AG04450 (cell line): Measurements from ENCODE around the gene BCKDHA. TPM values are rescaled to one million over a fixed set of nuclear protein-coding genes. Genes with fewer than 3 reads are reported as not detected.

ENCODE experiments used
- CTCF ChIA-PET: fragments of 300-600, 350-600 bp; formaldehyde crosslinking; extraction: SDS; loops from one replicate; lab custom pipeline; 2022; ENCODE audit warnings: antibody characterized with exemption, inconsistent platforms; lab: Charles Lee
- POLR2A ChIA-PET: fragments of 350-600 bp; formaldehyde crosslinking; extraction: SDS; loops from one replicate; lab custom pipeline; 2021; ENCODE audit warnings: antibody characterized with exemption, inconsistent platforms; lab: Yijun Ruan, JAX
- DNase-seq: peaks from one replicate; pipeline ENCODE4 v3.0.0-alpha.2; 2011; ENCODE audit warnings: low read depth, low spot score
- H3K27ac ChIP-seq: one replicate; pipeline ENCODE4 v1.5.1; 2012; ENCODE audit warnings: low read depth, low read length, control low read depth
- H3K27me3 ChIP-seq: one replicate; pipeline ENCODE4 v1.6.0; 2012; ENCODE audit warnings: low read length; ENCODE audit not compliant: control insufficient read depth, insufficient read depth
- H3K4me3 ChIP-seq: 2 replicates; pipeline ENCODE4 v1.5.1; 2011; ENCODE audit warnings: mild to moderate bottlenecking, low read depth, low read length, control low read depth
- H3K9me3 ChIP-seq: 2 replicates; pipeline ENCODE4 v1.5.1; 2012; ENCODE audit warnings: low read length; ENCODE audit not compliant: control insufficient read depth, insufficient read depth
- CTCF ChIP-seq: IDR thresholded peaks from 2 replicates; pipeline ENCODE4 v1.5.1; 2011; ENCODE audit warnings: low read depth, low read length, control low read depth, inconsistent platforms
- polyA plus RNA-seq: library from polyadenylated mRNA; depleted of rRNA; stranded (reverse); fragments of >200 nt; gene quantifications from 2 replicates; pipeline ENCODE4 v1.2.3, GENCODE V29; 2011

Gene BCKDHA
- polyA plus RNA-seq, 1 experiment, result 15.3 TPM

- H3K27me3 ChIP-seq, result no peaks in the 10 kb centered on the region
- H3K9me3 ChIP-seq, result no peaks in the 10 kb centered on the region
- DNase-seq, result no peak
- TF ChIP-seq CTCF, result no peak
- ChIA-PET POLR2A (interaction anchor here (0.7 kb wide), 1 partner anchor 96 kb away, joined by 3 read pairs; no protein-coding TSS in a partner anchor), CTCF (no interaction called here)
- no peak overlapping the region for H3K4me3 ChIP-seq
- no peak overlapping the region for H3K27ac ChIP-seq
These were observed 17.5 kb downstream of the BCKDHA start for GRCh38 chr19:41415154-41415571.

GRCh38 chr19:41416194-41416674 is 18.6 kb downstream of the BCKDHA start:
- H3K27ac ChIP-seq, result no peak overlapping the region
- H3K9me3 ChIP-seq, result no peaks in the 10 kb centered on the region
- no peak overlapping the region for H3K4me3 ChIP-seq
- TF ChIP-seq CTCF, result no peak
- no peak for DNase-seq
- POLR2A ChIA-PET, result no interaction called here
- no peaks in the 10 kb centered on the region for H3K27me3 ChIP-seq
- CTCF ChIA-PET, result no interaction called here

GRCh38 chr19:41420101-41420880 is 22.7 kb downstream of the BCKDHA start:
- POLR2A ChIA-PET, result interaction anchor here (1.0 kb wide), 1 partner anchor 9 kb away, joined by 4 read pairs; no protein-coding TSS in a partner anchor
- no peak for TF ChIP-seq CTCF
- H3K9me3 ChIP-seq, result no peaks in the 10 kb centered on the region; the same call in 1 of the 2 replicates
- H3K4me3 ChIP-seq, result no peak overlapping the region
- no peaks in the 10 kb centered on the region for H3K27me3 ChIP-seq
- CTCF ChIA-PET, result no interaction called here
- H3K27ac ChIP-seq, result no peak overlapping the region
- DNase-seq, result no peak

- ChIA-PET CTCF (no interaction called here), POLR2A (interaction anchor here (0.6 kb wide), 1 partner anchor 157 kb away, joined by 3 read pairs; the partner anchor contains the start of gene HNRNPUL1)
- no peak overlapping the region for H3K4me3 ChIP-seq
- no peaks in the 10 kb centered on the region for H3K27me3 ChIP-seq
- no peak overlapping the region for H3K27ac ChIP-seq
- H3K9me3 ChIP-seq, result no peaks in the 10 kb centered on the region; the same call in 1 of the 2 replicates
- DNase-seq, result no peak
- no peak for TF ChIP-seq CTCF
These were observed 23.7 kb downstream of the BCKDHA start for GRCh38 chr19:41421314-41421713.

- no peaks in the 10 kb centered on the region; the same call in 1 of the 2 replicates for H3K9me3 ChIP-seq
- ChIA-PET CTCF (no interaction called here), POLR2A (no interaction called here)
- no peak for TF ChIP-seq CTCF
- no peak for DNase-seq
- no peak overlapping the region for H3K27ac ChIP-seq
- no peak overlapping the region for H3K4me3 ChIP-seq
- no peaks in the 10 kb centered on the region for H3K27me3 ChIP-seq
These were observed 24.4 kb downstream of the BCKDHA start for GRCh38 chr19:41421973-41422372.
